ENCODE measurements around the gene EXOC4.

The EXOC4 gene

GRCh38 chr7:133741703-133742102 lies 488.8 kb downstream of the EXOC4 start:
- no peak for DNase-seq (ENCODE audit: extremely low read depth, low read depth)
- TF ChIP-seq, protein P1, sequence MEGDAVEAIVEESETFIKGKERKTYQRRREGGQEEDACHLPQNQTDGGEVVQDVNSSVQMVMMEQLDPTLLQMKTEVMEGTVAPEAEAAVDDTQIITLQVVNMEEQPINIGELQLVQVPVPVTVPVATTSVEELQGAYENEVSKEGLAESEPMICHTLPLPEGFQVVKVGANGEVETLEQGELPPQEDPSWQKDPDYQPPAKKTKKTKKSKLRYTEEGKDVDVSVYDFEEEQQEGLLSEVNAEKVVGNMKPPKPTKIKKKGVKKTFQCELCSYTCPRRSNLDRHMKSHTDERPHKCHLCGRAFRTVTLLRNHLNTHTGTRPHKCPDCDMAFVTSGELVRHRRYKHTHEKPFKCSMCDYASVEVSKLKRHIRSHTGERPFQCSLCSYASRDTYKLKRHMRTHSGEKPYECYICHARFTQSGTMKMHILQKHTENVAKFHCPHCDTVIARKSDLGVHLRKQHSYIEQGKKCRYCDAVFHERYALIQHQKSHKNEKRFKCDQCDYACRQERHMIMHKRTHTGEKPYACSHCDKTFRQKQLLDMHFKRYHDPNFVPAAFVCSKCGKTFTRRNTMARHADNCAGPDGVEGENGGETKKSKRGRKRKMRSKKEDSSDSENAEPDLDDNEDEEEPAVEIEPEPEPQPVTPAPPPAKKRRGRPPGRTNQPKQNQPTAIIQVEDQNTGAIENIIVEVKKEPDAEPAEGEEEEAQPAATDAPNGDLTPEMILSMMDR (IDR thresholded peaks at IDR 0.05; ENCODE audit: low read depth, low read length), result no peak

DNA sequence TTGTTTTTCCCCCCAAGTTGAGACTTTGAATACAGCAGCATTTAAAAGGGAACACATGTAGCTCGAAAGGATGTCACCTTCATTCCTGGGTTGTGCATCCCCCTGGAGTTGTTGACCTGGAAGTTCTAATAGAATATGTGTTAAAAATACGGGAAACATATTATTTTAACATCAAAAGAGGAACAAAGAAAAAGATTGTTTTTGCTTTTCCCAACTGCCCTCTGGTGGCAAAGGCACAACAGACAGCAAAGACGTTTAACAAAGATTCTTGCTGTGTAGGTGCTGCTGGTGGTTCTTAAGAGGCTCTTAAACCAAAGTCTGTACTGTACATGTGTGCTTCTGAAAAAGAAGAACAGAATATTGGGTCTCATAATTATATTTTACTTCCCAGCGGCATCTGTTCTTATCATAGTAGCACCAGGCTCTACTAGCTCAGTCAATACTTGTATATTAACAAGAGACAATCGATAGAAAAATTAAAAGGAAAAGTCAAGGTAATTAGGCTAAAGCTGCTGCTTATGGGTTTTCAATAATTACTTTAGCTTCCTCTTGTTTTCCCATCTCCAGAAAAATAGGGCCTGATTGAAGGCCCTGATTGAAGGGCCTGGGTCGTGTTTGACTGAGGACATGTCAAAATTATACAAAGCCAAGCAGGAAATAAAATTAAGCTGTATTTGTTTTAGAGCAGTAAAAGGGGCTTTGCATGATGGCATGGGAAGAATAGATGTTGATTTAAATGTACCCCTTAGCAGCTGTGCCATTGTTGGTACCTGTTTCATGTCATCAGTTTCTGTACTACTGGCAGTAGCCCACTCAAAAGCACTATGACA lies 490.0 kb downstream of the EXOC4 start:
- DNase-seq (ENCODE audit: extremely low read depth, low read depth), result no peak
- TF ChIP-seq, protein P1 (IDR thresholded peaks at IDR 0.05; ENCODE audit: low read depth, low read length), result peak; percentile 49

- DNase-seq (ENCODE audit: extremely low read depth, low read depth), result no peak
- TF ChIP-seq, protein P1 (IDR thresholded peaks at IDR 0.05; ENCODE audit: low read depth, low read length), result no peak
Observed at GRCh38 chr7:133744451-133744850, 491.6 kb downstream of the EXOC4 start.

DNA sequence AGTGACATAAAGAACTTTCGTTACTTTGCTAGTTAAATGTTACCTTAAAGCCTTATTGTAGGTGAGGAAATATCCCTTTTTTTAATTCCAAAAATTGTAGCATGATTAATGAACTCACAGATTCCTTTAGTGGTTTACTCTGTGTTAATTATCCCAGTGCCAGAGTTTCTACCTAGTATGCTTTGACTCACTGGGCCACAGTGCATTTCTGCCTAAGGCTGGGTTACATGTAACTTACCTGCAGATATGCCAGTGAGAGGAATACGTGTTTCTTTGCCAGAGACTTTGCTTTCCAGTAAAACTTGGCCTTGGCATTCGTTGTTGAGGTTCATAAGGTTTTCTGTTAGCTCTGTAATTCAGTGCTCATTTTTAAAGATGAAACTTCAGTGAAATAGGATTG lies 493.4 kb downstream of the EXOC4 start:
- DNase-seq (ENCODE audit: extremely low read depth, low read depth), result no peak
- TF ChIP-seq, protein P1 (IDR thresholded peaks at IDR 0.05; ENCODE audit: low read depth, low read length), result no peak

DNA sequence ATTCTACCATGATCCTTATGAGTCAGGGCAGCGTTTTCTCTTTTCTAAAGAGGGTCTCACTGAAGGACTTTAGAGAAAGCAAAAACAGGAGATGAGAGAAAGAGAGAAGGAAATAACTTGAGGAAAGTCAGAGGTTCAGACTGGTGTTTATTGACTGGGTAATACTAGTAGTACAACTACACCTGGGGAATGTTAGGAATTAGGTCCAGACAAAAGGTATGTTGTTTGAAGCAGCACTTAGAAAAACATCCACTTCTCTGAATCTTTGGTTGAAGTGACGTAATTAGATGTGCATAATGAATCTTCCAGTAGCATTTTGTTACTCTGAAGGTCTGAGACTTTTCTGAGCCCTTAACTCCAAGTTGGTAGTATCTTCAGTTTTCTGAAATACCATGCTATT lies 494.0 kb downstream of the EXOC4 start:
- DNase-seq (ENCODE audit: extremely low read depth, low read depth), result no peak
- TF ChIP-seq, protein P1 (IDR thresholded peaks at IDR 0.05; ENCODE audit: low read depth, low read length), result no peak

GRCh38 chr7:133748443-133749407 lies 495.8 kb downstream of the EXOC4 start:
- TF ChIP-seq, protein P1 (IDR thresholded peaks at IDR 0.05; ENCODE audit: low read depth, low read length), result no peak
- no peak for DNase-seq (ENCODE audit: extremely low read depth, low read depth)

GRCh38 chr7:133750287-133750686 lies 497.4 kb downstream of the EXOC4 start:
- TF ChIP-seq, protein P1 (IDR thresholded peaks at IDR 0.05; ENCODE audit: low read depth, low read length), result no peak
- DNase-seq (ENCODE audit: extremely low read depth, low read depth), result no peak

Measured in AG09319 (cell line).